ENCODE results near the gene BHLHE40.

DNA sequence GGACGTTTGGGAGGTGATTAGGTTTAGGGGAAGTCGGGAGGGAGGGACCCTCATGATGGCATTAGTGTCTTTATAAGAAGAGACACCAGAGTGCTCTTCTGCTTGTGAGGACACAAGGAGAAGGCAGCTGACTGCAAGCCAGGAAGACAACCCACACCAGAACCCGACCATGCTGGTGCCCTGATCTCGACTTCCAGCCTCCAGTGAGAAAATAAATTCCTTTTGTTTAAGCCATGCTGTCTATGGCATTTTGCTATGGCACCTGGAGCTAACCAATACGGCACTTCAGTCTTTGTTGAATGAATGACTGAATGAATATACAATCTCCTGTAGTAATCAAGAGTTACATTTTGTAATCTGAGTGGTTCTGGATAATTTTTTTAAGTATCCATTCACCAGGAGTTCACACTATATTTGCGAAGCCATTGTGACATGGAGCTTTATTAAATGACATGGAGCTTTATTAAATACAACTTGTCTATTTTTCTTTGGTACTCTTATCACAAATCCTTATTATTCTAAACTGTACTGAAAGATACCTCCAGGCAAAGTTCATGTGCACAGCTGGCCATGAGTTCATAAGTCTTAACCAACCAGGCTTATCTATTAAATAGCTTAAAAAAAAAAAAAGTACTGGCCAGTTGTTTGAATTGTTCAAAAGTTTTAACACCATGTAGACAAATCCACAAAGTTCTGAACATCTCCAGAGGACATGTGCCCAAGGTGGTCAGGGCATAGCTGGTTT lies 24.8 kb upstream of the BHLHE40 start:
- no peak for TF ChIP-seq ZNF274 (IDR thresholded peaks at IDR 0.05; ENCODE audit: low read length)
- no peak for TF ChIP-seq ZNF274 (tag by site-specific recombination; IDR thresholded peaks at IDR 0.05; ENCODE audit: borderline replicate concordance)
- no peak for TF ChIP-seq MYNN (tag by site-specific recombination; IDR thresholded peaks at IDR 0.05; ENCODE audit: borderline replicate concordance)
- TF ChIP-seq ZNF514 (tag by site-specific recombination; IDR thresholded peaks at IDR 0.05) = no peak
- TF ChIP-seq, protein P1, sequence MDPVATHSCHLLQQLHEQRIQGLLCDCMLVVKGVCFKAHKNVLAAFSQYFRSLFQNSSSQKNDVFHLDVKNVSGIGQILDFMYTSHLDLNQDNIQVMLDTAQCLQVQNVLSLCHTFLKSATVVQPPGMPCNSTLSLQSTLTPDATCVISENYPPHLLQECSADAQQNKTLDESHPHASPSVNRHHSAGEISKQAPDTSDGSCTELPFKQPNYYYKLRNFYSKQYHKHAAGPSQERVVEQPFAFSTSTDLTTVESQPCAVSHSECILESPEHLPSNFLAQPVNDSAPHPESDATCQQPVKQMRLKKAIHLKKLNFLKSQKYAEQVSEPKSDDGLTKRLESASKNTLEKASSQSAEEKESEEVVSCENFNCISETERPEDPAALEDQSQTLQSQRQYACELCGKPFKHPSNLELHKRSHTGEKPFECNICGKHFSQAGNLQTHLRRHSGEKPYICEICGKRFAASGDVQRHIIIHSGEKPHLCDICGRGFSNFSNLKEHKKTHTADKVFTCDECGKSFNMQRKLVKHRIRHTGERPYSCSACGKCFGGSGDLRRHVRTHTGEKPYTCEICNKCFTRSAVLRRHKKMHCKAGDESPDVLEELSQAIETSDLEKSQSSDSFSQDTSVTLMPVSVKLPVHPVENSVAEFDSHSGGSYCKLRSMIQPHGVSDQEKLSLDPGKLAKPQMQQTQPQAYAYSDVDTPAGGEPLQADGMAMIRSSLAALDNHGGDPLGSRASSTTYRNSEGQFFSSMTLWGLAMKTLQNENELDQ (tag by site-specific recombination; IDR thresholded peaks at IDR 0.05; ENCODE audit: low read depth) = no peak
- TF ChIP-seq, protein P2, sequence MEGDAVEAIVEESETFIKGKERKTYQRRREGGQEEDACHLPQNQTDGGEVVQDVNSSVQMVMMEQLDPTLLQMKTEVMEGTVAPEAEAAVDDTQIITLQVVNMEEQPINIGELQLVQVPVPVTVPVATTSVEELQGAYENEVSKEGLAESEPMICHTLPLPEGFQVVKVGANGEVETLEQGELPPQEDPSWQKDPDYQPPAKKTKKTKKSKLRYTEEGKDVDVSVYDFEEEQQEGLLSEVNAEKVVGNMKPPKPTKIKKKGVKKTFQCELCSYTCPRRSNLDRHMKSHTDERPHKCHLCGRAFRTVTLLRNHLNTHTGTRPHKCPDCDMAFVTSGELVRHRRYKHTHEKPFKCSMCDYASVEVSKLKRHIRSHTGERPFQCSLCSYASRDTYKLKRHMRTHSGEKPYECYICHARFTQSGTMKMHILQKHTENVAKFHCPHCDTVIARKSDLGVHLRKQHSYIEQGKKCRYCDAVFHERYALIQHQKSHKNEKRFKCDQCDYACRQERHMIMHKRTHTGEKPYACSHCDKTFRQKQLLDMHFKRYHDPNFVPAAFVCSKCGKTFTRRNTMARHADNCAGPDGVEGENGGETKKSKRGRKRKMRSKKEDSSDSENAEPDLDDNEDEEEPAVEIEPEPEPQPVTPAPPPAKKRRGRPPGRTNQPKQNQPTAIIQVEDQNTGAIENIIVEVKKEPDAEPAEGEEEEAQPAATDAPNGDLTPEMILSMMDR (tag by site-specific recombination; IDR thresholded peaks at IDR 0.05) = no peak
- no peak for TF ChIP-seq YY1 (tag by site-specific recombination; IDR thresholded peaks at IDR 0.05)
- no peak for TF ChIP-seq ZFP69B (tag by site-specific recombination; IDR thresholded peaks at IDR 0.05)
- TF ChIP-seq, protein P3, sequence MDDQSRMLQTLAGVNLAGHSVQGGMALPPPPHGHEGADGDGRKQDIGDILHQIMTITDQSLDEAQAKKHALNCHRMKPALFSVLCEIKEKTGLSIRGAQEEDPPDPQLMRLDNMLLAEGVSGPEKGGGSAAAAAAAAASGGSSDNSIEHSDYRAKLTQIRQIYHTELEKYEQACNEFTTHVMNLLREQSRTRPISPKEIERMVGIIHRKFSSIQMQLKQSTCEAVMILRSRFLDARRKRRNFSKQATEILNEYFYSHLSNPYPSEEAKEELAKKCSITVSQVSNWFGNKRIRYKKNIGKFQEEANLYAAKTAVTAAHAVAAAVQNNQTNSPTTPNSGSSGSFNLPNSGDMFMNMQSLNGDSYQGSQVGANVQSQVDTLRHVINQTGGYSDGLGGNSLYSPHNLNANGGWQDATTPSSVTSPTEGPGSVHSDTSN (CRISPR knock-in tag; IDR thresholded peaks at IDR 0.05) = no peak
- no peak for TF ChIP-seq TCF7L2 (IDR thresholded peaks at IDR 0.05; ENCODE audit: borderline replicate concordance, low read depth, low read length)
- no peak for TF ChIP-seq ZNF561 (tag by site-specific recombination; IDR thresholded peaks at IDR 0.05; ENCODE audit: borderline replicate concordance)
- no peak for TF ChIP-seq ZBTB8A (tag by site-specific recombination; IDR thresholded peaks at IDR 0.05)
- no peak for TF ChIP-seq SP2 (tag by site-specific recombination; IDR thresholded peaks at IDR 0.05)

Measured in HEK293 (cell line).